ENCODE measurements around the gene CACNA2D3.

The CACNA2D3 gene

GRCh38 chr3:54931182-54931581, 808.8 kb downstream of the CACNA2D3 start:
- no peak for DNase-seq

- no peak for DNase-seq
Observed at GRCh38 chr3:54932606-54933005, 810.3 kb downstream of the CACNA2D3 start.

DNA sequence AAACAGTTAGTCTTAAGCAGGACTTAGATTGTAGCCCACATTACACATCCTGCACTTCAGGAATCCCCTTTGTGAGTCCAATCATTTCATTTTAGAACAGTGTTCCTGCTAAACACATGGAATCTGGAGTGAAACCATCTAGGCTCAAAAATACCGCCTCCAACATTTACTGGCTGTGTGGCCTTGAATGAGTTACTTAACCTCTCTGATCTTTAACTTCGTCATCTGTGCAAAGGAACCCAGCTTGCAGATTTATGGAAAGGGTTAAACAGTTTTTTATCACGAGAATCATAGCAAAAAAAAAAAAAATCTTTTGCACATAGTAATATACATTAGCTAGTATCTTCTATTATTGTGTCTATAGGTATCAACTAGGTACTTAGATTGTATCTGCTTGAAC, 813.5 kb downstream of the CACNA2D3 start:
- no peak for DNase-seq

DNA sequence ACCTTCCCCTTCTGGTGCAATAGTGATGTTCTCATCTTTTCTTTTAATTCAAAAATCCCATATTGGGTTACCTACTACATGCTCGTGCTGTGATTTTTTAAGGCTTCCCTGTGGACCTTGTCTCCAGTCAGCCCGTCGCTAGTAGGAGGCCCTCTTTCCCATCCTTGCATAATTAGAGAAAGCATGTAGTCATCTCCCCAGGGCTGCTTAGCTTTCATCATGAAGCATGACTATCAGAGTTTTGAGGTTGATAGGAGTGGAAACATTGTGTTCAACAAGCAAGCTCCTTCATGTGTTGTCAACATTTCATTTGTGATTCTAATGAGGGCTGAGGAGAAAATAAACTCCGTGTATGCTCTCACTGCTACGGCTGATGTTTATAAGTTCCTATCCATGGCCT, 814.2 kb downstream of the CACNA2D3 start:
- DNase-seq, result no peak

DNA sequence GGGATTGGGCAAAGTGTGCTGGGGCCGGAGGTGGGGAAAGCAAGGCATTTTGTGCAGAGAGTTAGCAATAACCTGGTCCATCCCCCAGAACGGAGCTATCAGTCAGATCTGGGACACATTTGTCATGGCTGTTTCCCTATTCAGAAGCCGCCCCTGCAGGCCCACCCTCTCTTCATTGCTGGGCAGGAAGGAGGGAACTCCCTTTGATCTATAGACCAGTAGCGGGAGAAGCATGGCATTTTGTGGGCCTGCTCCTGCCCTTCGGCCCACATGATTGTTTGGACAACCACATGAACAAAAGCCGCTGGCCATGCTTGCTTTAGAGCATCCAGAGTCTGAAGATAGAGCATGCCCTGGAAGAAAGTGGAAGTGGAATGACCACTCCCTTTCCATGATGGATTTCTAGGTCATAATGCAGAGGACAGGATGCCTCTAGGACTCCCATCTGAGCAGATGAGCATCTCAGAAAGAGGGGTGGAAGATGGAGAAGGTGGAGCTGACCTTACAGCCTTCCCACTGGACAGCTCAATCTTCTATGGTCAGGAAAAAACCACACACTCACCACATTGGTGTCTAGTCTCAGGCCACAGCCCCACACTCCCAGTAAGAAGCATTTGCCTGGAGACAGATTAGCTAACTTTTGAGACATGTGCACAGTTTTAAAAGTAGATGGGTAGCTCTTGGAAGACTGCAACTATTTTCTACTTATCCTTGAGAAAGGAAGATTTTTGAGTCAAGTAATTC, 817.4 kb downstream of the CACNA2D3 start:
- DNase-seq, result no peak

- DNase-seq, result no peak
Observed at GRCh38 chr3:54940971-54941370, 818.6 kb downstream of the CACNA2D3 start.

DNA sequence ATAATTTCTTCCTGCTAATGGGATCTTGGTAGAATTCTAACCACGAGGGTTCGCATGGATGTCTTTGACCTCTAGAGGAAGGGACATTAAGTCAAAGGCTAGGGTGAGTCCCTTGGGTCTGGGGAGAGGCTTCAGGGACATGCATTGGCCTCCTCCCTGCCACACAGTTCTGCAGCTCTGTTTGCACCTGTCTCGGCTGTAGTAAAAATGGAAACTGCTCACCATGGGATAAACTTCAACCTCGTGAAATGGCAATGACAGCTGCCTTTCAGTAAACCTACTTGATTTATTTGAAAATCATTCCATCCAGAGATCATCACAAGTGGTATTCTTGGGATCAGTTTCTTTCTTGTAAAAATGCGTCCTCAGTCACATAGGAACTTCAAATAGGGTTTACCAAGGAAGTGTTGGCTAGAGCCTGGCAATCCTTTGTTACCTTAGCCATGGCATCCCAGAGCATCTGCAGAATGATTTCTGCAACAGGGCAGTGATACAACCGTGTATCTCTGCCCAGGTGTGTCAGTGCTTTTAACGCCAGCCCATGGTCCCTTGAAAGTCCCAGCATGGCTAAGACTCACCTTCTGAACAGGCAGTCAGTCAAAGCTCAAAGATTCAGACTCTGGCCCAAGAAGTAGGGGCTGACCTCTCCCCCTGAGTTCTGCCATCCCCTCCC, 819.5 kb downstream of the CACNA2D3 start:
- DNase-seq, result no peak

DNA sequence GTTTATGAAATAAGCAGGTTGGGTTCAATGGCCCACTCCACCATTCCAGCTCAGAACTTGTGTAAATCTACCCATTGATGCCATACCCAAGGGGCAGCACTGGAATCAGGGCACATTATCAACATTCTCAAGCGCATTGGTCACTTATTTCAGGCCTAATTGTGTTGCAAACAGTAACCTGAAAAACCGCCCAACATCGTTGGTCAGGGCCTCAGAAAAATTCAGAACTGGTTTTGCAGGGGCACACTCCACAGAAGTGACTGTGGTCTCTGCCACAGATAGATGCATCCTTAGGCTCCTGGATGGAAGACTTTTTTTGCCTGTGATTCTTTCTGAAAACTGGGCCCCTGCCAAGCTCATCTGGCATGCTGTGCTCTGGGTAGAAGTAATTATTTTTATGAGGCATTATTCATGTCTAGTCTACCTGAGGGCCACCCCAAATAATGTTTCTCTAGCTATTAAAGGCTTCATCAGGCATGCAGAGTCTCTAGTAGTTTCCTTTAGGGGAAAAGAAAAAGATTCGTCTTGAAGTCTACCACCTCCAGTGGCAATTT, 827.2 kb downstream of the CACNA2D3 start:
- no peak for DNase-seq

GRCh38 chr3:54950391-54951003, 828.1 kb downstream of the CACNA2D3 start:
- DNase-seq, result no peak

DNA sequence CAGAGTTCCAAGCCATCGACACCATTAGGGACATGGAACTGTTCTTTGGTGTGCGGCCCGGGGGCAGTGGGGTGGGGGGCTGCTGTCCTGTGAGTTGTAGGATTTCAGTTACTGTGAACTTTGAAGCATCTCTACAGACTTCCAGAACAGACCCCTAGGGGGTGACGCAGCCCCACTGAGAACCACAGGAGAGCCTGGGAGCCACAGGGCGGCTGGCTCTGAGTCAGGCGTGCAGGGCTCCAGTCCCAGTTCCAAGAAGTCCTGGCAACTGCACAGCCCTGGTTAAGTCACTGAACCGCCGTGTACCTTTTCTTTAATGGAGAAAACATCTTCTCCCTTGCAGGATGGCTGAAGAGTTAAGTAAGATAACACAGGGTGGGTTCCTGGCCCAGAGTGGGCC, 829.1 kb downstream of the CACNA2D3 start:
- DNase-seq, result no peak

- DNase-seq, result no peak
Observed at GRCh38 chr3:54954022-54954421, 831.7 kb downstream of the CACNA2D3 start.

DNA sequence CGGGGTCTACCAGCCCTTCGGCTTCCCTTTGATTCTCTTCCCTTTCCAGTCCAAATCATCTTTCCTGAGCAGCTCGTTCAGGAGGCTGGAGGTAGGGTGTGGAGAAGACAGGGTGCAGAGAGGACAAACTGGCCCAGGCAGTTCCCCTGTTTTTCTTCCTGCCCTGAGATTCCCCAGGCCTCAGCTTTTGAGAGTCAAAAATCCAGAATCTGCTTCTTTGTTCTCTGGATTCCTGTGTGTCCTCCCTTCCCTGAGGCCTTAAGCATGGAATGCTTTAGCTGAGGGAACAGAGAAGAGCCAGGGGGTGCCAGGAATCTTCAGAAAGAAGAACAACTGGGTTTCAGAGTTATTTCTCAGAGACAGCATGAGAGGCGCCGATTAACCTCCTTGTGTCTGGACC, 832.2 kb downstream of the CACNA2D3 start:
- DNase-seq, result no peak

- no peak for DNase-seq
Observed at GRCh38 chr3:54955496-54955895, 833.1 kb downstream of the CACNA2D3 start.

- DNase-seq, result no peak
Observed at GRCh38 chr3:54955941-54956340, 833.6 kb downstream of the CACNA2D3 start.

DNA sequence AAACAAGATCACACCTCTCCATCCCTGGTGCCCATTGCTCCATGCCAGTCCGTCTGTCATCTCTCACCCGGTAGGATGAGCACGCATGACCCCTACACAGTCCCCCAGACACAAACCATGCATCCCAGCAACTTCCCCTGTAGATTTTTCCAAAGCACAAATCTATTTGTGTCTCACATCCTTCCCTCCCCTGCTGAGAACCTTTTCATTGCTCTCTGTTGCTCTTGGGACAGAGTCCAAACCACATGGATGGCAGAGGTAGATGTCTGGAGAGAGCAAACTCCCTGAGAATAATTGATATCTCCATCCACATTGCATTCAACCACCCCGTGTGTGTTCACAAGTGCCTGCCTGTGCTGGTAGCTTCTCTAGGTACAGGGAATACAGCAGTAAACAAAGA, 835.4 kb downstream of the CACNA2D3 start:
- DNase-seq, result no peak

DNA sequence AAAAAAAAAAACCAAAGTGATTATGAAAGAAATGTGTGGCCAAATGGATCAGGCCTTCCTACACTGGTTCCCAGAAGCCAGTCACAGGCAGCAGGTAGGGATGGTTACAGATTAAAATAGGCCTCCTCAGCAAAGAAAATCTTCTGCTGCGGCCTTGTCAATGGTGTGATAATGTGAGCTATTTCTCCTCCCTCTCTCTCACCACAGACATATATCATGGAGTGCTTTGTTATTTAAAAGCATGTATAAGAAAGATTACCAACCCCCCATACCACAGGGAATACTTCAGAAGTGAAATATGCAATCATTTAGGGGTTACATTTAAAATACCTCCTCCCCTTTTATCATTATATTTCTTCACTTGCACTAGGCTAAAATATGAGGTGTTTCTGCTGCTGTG, 837.7 kb downstream of the CACNA2D3 start:
- DNase-seq, result no peak

GRCh38 chr3:54960701-54961100, 838.3 kb downstream of the CACNA2D3 start:
- DNase-seq, result no peak

DNA sequence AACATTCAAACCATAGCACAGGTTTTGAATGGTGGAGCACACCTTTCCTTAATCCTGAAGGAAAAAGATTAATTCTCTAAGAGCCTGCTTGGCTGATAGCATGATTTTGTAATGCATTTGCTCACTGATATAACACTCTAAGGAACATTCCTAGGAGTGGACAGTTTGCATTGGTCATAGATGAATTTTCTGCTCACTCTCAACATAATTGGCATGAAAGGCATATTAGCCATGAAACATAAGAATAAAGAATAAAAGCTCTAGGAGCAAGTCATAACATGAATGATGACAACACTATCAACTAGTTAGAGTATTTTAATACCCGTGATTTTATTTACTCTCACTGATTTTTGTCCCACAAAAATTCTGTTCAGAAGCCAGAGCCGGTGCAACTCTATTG, 839.8 kb downstream of the CACNA2D3 start:
- DNase-seq, result no peak

DNA sequence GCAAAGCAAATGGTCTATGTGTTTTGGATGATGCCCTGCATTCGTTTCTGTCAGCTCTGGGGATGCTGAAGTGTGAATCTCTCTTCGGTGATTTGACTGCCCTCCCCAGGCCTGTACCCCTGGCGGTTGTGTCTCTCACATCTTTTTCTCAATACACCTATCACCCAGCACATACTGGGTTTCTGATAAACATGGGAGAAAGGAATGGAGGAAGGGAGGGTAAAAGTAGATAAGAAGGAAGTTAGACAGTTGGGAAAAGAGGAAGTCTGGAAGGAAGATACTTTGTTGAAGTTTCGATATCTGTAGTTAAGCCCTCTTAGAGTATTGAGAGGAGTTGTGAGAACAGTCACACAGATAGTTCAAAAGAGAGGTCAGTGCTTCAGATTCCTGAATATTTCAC, 841.3 kb downstream of the CACNA2D3 start:
- DNase-seq, result no peak

- no peak for DNase-seq
Observed at GRCh38 chr3:54964081-54964480, 841.7 kb downstream of the CACNA2D3 start.

- DNase-seq, result no peak
Observed at GRCh38 chr3:54965746-54966145, 843.4 kb downstream of the CACNA2D3 start.

DNA sequence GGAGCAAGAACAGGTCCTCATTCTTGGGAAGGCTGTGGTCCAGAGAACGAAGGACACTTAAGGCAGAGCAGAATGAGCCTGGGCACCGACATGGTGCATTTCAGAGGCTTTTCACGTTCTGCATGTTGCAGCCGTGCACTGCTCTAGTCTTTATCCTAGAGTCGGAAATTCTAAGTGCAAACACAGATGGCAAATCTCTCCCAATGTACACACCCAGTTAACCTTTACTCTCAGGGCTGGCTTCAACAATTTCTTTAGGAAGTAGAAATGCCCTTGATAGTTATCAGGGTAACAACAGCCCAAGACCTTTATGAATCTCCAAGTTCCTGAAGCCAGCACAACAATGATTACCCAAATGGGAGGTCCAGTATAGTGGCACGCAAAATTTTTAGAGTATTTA, 844.6 kb downstream of the CACNA2D3 start:
- DNase-seq, result no peak

DNA sequence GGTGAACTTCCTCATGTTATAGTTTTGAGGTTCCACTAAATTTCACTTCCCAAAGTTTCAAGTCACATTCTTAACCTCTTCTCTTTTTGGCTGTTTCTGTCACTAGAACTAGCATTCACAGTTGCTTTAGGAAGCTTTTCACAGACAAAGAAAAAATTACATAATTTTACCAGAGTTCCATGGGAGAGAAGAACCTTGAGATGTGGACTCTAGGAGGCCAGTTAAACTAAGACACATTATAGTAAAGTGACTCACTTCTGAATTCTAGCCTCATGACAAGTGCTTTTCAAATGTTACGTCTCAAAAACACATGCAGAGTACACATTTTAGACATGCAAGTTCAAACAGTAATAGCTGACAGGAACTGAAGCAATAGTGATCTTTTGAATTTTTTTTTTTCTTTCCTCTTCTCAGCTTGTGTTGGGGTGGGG, 845.4 kb downstream of the CACNA2D3 start:
- no peak for DNase-seq

All from right kidney (tissue), 1 donor.